Fibroblast of lung (primary cell): ENCODE data around the gene CCDC106. TPM values are rescaled to one million over a fixed set of nuclear protein-coding genes. Genes with fewer than 3 reads are reported as not detected.

Experiments used
- DNase-seq, 2 donors: peaks; one replicate each; pipeline versions ENCODE4 v3.0.0 to v3.0.0-alpha.2; 2010; ENCODE audit warnings: low read depth in 2 of 2
- H2AFZ ChIP-seq: 2 replicates; pipeline ENCODE4 v1.5.1; 2012; ENCODE audit warnings: low read length, control low read depth, inconsistent platforms
- H3K27ac ChIP-seq: 2 replicates; pipeline ENCODE4 v1.5.1; 2011; ENCODE audit warnings: low read length, control low read depth; ENCODE audit not compliant: insufficient read depth
- H3K27me3 ChIP-seq: 2 replicates; pipeline ENCODE4 v1.5.1; 2011; ENCODE audit warnings: mild to moderate bottlenecking, low read length; ENCODE audit not compliant: control insufficient read depth, insufficient read depth
- H3K36me3 ChIP-seq: 2 replicates; pipeline ENCODE4 v1.5.1; 2011; ENCODE audit warnings: low read length; ENCODE audit not compliant: control insufficient read depth, insufficient read depth
- H3K4me1 ChIP-seq: 2 replicates; pipeline ENCODE4 v1.5.1; 2011; ENCODE audit warnings: low read length; ENCODE audit not compliant: control insufficient read depth, insufficient read depth; ENCODE audit errors: extremely low read depth
- H3K4me2 ChIP-seq: 2 replicates; pipeline ENCODE4 v1.5.1; 2011; ENCODE audit warnings: low read length, control low read depth; ENCODE audit not compliant: insufficient read depth; ENCODE audit errors: extremely low read depth
- H3K4me3 ChIP-seq, 4 experiments: fragments of 200-600 bp in 1 of 4; sonication (generic) in 1 of 4; replicated peaks in 1 of 4; 2 replicates each; pipeline ENCODE4 v1.5.1; 2011 to 2016; ENCODE audit warnings: low read length in 4 of 4, low read depth in 3 of 4, mild to moderate bottlenecking in 3 of 4, control low read depth in 2 of 4, inconsistent platforms in 1 of 4, mixed read lengths in 1 of 4; ENCODE audit not compliant: insufficient read depth in 1 of 4; ENCODE audit errors: control extremely low read depth in 1 of 4
- H3K79me2 ChIP-seq: 2 replicates; pipeline ENCODE4 v1.5.1; 2012; ENCODE audit warnings: mild to moderate bottlenecking, low read length, inconsistent platforms; ENCODE audit not compliant: control insufficient read depth, insufficient read depth
- H3K9ac ChIP-seq: 2 replicates; pipeline ENCODE4 v1.5.1; 2011; ENCODE audit warnings: mild to moderate bottlenecking, low read length, control low read depth; ENCODE audit not compliant: insufficient read depth
- H3K9me3 ChIP-seq: 2 replicates; pipeline ENCODE4 v1.5.1; 2012; ENCODE audit warnings: low read depth, low read length; ENCODE audit not compliant: control insufficient read depth, insufficient read depth
- H4K20me1 ChIP-seq: 2 replicates; pipeline ENCODE4 v1.5.1; 2011; ENCODE audit warnings: low read length; ENCODE audit not compliant: control insufficient read depth, insufficient read depth; ENCODE audit errors: extremely low read depth
- CTCF ChIP-seq, 2 donors: IDR thresholded peaks in 1 of 2; conservative IDR thresholded peaks in 1 of 2; 1 replicate in 1 of 2; 2 replicates in 1 of 2; pipeline ENCODE4 v1.5.1; 2011 to 2012; ENCODE audit warnings: low read length in 2 of 2, control low read depth in 1 of 2, inconsistent platforms in 1 of 2, low read depth in 1 of 2, mild to moderate bottlenecking in 1 of 2
- EZH2 ChIP-seq: IDR thresholded peaks from 2 replicates; pipeline ENCODE4 v1.5.1; 2012; ENCODE audit warnings: low read length, control low read depth, mild to moderate bottlenecking; ENCODE audit errors: missing control alignments
- polyA plus RNA-seq, 2 donors: library from polyadenylated mRNA; depleted of rRNA in 1 of 2; stranded (reverse) in 1 of 2; unstranded in 1 of 2; fragments of >200 nt; gene quantifications; 2 replicates each; pipeline ENCODE4 v1.2.1, GENCODE V29; 2011 to 2012; ENCODE audit warnings: missing spikeins in 1 of 2
- total RNA-seq: library from RNA; depleted of rRNA; stranded (reverse); fragments of >200 nt; gene quantifications from 2 replicates; pipeline ENCODE4 v1.2.1, GENCODE V29; 2014

The CCDC106 gene
- total and polyA plus RNA-seq, 2 donors (not counting 1 experiment from before 2014, with no cell fraction given): 4.5 to 10.2 TPM

- H3K79me2 ChIP-seq: peaks cover 39% of the 10 kb centered on the region
- no peaks in the 10 kb centered on the region for H3K4me1 ChIP-seq
- H3K27ac ChIP-seq: no peak overlapping the region
- no peak overlapping the region for H2AFZ ChIP-seq
- H4K20me1 ChIP-seq: no peaks in the 10 kb centered on the region
- no peak overlapping the region for H3K4me3 ChIP-seq
- no peak overlapping the region for H3K9ac ChIP-seq
- DNase-seq: no peak
- no peaks in the 10 kb centered on the region for H3K9me3 ChIP-seq
- no peak for TF ChIP-seq CTCF (conservative IDR thresholded peaks at IDR 0.05 in 1 of 2, IDR thresholded peaks at IDR 0.05 in 1 of 2; ENCODE audit: low read depth in 1 of 2, low read length in 2 of 2)
- no peak for TF ChIP-seq EZH2
- H3K36me3 ChIP-seq: peaks cover 31% of the 10 kb centered on the region
- H3K4me2 ChIP-seq: no peak overlapping the region
- no peaks in the 10 kb centered on the region for H3K27me3 ChIP-seq
Measured at GRCh38 chr19:55687281-55688201, 39.5 kb downstream of the CCDC106 start.

- Histone ChIP-seq H4K20me1 (no peaks in the 10 kb centered on the region), H3K9me3 (no peaks in the 10 kb centered on the region), H3K36me3 (peaks cover 32% of the 10 kb centered on the region), H3K4me2 (no peak overlapping the region), H3K4me1 (no peaks in the 10 kb centered on the region), H3K27ac (no peak overlapping the region), H3K9ac (no peak overlapping the region), H2AFZ (no peak overlapping the region), H3K27me3 (no peaks in the 10 kb centered on the region), H3K79me2 (peaks cover 34% of the 10 kb centered on the region), H3K4me3 (no peak overlapping the region)
- TF ChIP-seq CTCF (conservative IDR thresholded peaks at IDR 0.05 in 1 of 2, IDR thresholded peaks at IDR 0.05 in 1 of 2; ENCODE audit: low read depth in 1 of 2, low read length in 2 of 2) (no peak), EZH2 (no peak)
- DNase-seq: no peak
Measured at GRCh38 chr19:55688422-55689218, 40.6 kb downstream of the CCDC106 start.
